Measurements from ENCODE around the gene ADI1. TPM values are rescaled to one million over a fixed set of nuclear protein-coding genes. Genes with fewer than 3 reads are reported as not detected.

ADI1 gene
- total RNA-seq, 4 donors from 2014 or later, result 44.1 to 110 (median 78.1) TPM

DNA sequence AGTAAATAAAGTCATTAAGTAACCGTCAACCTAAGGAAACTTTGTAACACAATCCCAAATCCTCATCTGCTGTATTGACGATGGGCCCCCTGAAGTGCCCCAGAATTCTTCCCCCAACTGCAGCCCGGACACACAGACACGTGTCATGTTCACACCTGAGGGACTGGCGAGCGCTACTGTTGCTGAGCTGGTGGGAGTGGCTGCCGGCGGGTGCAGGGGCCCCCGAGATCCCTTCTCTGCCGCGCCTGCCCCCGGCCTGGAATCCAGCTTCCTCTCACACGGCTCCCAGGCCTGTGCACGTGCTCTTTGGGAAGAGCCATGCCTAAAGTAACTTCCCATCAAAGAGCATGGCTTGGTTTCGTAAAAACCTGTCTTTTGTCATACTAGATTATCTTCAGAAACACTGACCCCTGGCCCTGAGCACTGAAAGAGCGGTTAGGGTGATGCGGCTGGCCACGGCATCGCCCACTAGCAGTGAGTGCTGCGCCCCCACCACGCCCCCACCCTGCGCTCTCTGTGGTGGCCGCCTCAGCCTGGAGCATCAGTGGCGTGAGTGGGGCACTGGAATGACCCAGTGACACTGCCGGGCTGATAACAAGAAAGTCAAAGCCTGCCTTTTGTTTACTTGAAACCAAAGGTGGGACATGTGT, 56.0 kb downstream of the ADI1 start:
- no peaks in the 10 kb centered on the region for H3K27me3 ChIP-seq
- H3K27ac ChIP-seq, result no peak overlapping the region
- in situ Hi-C loops (cut with MboI; ENCODE audit: low pct_ligation_motif_present in 1 of 4, low pct_unique_long_range_greater_than_20kb in 1 of 4, low sequenced_read_pairs in 3 of 4) (no loop called here), intact Hi-C loops (cut with DNase I; ENCODE audit: low total_unique reads) (no loop called here)
- no peaks in the 10 kb centered on the region for H3K9me3 ChIP-seq
- peaks cover 0 to 1% (median under 1%) of the 10 kb centered on the region in 4 donors for H3K36me3 ChIP-seq
- no peak for DNase-seq
- WGBS, 2 donors (ENCODE audit: low coverage in 1 of 2), result 76 to 89% methylated on average over 3 to 25 of the region's 25 CpGs
- peaks cover 0 to 4% (median 2%) of the 10 kb centered on the region in 4 donors for H3K4me1 ChIP-seq
- H3K4me3 ChIP-seq, result no peak overlapping the region
- no peak for TF ChIP-seq POLR2A (IDR thresholded peaks at IDR 0.05)
- TF ChIP-seq EP300 (IDR thresholded peaks at IDR 0.05; ENCODE audit: low read depth), result no peak
- TF ChIP-seq POLR2AphosphoS5 (IDR thresholded peaks at IDR 0.05), result no peak
- no peak for TF ChIP-seq CTCF (IDR thresholded peaks at IDR 0.05)

GRCh38 chr2:3462493-3463104, 56.7 kb downstream of the ADI1 start:
- H3K4me1 ChIP-seq, result peaks cover 0 to 4% (median 2%) of the 10 kb centered on the region in 4 donors
- peaks cover 0 to 8% (median 3%) of the 10 kb centered on the region in 4 donors for H3K36me3 ChIP-seq
- intact Hi-C loops (cut with DNase I; ENCODE audit: low total_unique reads), result no loop called here
- no peaks in the 10 kb centered on the region for H3K9me3 ChIP-seq
- no peak for DNase-seq
- H3K4me3 ChIP-seq, result no peak overlapping the region
- no peak overlapping the region for H3K27ac ChIP-seq
- no peak for TF ChIP-seq EP300 (IDR thresholded peaks at IDR 0.05; ENCODE audit: low read depth)
- TF ChIP-seq POLR2A (IDR thresholded peaks at IDR 0.05), result no peak
- TF ChIP-seq CTCF (IDR thresholded peaks at IDR 0.05), result peak in 3 of 5 experiments; percentile 2 to 24 (median 4)
- no peak for TF ChIP-seq POLR2AphosphoS5 (IDR thresholded peaks at IDR 0.05)
- WGBS, 2 donors (ENCODE audit: low coverage in 1 of 2), result 42 to 70% methylated on average over 3 to 10 of the region's 10 CpGs
- in situ Hi-C loops (cut with MboI; ENCODE audit: low pct_ligation_motif_present in 1 of 4, low pct_unique_long_range_greater_than_20kb in 1 of 4, low sequenced_read_pairs in 3 of 4), result no loop called here
- H3K27me3 ChIP-seq, result no peaks in the 10 kb centered on the region

- no peaks in the 10 kb centered on the region for H3K9me3 ChIP-seq
- no peak for DNase-seq
- H3K4me1 ChIP-seq, result peaks cover 0 to 4% (median 2%) of the 10 kb centered on the region in 4 donors
- TF ChIP-seq CTCF (IDR thresholded peaks at IDR 0.05) (peak; percentile 85 to 97 (median 90)), EP300 (IDR thresholded peaks at IDR 0.05; ENCODE audit: low read depth) (no peak), POLR2A (IDR thresholded peaks at IDR 0.05) (no peak)
- in situ Hi-C loops (cut with MboI; ENCODE audit: low pct_ligation_motif_present in 1 of 4, low pct_unique_long_range_greater_than_20kb in 1 of 4, low sequenced_read_pairs in 3 of 4), result no loop called here
- H3K36me3 ChIP-seq, result peaks cover 0 to 8% (median 3%) of the 10 kb centered on the region in 4 donors
- H3K27ac ChIP-seq, result peak overlapping the region in 1 of 4 donors; percentile 65
- intact Hi-C loops (cut with DNase I; ENCODE audit: low total_unique reads), result no loop called here
- no peaks in the 10 kb centered on the region for H3K27me3 ChIP-seq
- H3K4me3 ChIP-seq, result no peak overlapping the region
- WGBS, 2 donors (ENCODE audit: low coverage in 1 of 2), result 54 to 65% methylated on average over 9 to 12 of the region's 12 CpGs
These were observed 57.4 kb downstream of the ADI1 start for GRCh38 chr2:3461801-3462492.

All from transverse colon (tissue), 4 donors.